Measurements from ENCODE around the gene MBD3L2B. TPM values are rescaled to one million over a fixed set of nuclear protein-coding genes. Genes with fewer than 3 reads are reported as not detected.

MBD3L2B gene
- total RNA-seq, 1 donor from 2014 or later: not detected

GRCh38 chr19:7006135-7006704 is 15.0 kb downstream of the MBD3L2B start:
- no peak for TF ChIP-seq CTCF (conservative IDR thresholded peaks at IDR 0.05)
- H3K9me3 Mint-ChIP-seq: peaks cover 10% of the 10 kb centered on the region
- H3K4me1 Mint-ChIP-seq (ENCODE audit: unreplicated experiment): no peaks in the 10 kb centered on the region
- H3K27me3 Mint-ChIP-seq: no peaks in the 10 kb centered on the region
- DNase-seq (ENCODE audit: extremely low spot score, unreplicated experiment): no peak
- H3K4me3 Mint-ChIP-seq: no peak overlapping the region
- no peaks in the 10 kb centered on the region for H3K36me3 Mint-ChIP-seq
- no peak overlapping the region for H3K27ac Mint-ChIP-seq

GRCh38 chr19:7004313-7004931 is 16.8 kb downstream of the MBD3L2B start:
- Mint-ChIP-seq H3K9me3 (peaks cover 7% of the 10 kb centered on the region), H3K4me1 (ENCODE audit: unreplicated experiment) (no peaks in the 10 kb centered on the region), H3K4me3 (no peak overlapping the region), H3K36me3 (no peaks in the 10 kb centered on the region), H3K27me3 (no peaks in the 10 kb centered on the region), H3K27ac (no peak overlapping the region)
- TF ChIP-seq CTCF (conservative IDR thresholded peaks at IDR 0.05): peak; percentile 87
- DNase-seq (ENCODE audit: extremely low spot score, unreplicated experiment): no peak

- DNase-seq (ENCODE audit: extremely low spot score, unreplicated experiment): no peak
- no peaks in the 10 kb centered on the region for H3K36me3 Mint-ChIP-seq
- H3K9me3 Mint-ChIP-seq: peaks cover 10% of the 10 kb centered on the region
- no peak for TF ChIP-seq CTCF (conservative IDR thresholded peaks at IDR 0.05)
- no peaks in the 10 kb centered on the region for H3K4me1 Mint-ChIP-seq (ENCODE audit: unreplicated experiment)
- no peak overlapping the region for H3K27ac Mint-ChIP-seq
- H3K4me3 Mint-ChIP-seq: no peak overlapping the region
- no peaks in the 10 kb centered on the region for H3K27me3 Mint-ChIP-seq
Observed at GRCh38 chr19:7000816-7001215, 20.4 kb downstream of the MBD3L2B start.

- Mint-ChIP-seq H3K4me1 (ENCODE audit: unreplicated experiment) (no peaks in the 10 kb centered on the region), H3K36me3 (no peaks in the 10 kb centered on the region), H3K4me3 (no peak overlapping the region), H3K9me3 (peaks cover 12% of the 10 kb centered on the region), H3K27me3 (no peaks in the 10 kb centered on the region), H3K27ac (no peak overlapping the region)
- no peak for TF ChIP-seq CTCF (conservative IDR thresholded peaks at IDR 0.05)
- no peak for DNase-seq (ENCODE audit: extremely low spot score, unreplicated experiment)
Observed at GRCh38 chr19:7000333-7000732, 20.9 kb downstream of the MBD3L2B start.

GRCh38 chr19:6999933-7000332 is 21.3 kb downstream of the MBD3L2B start:
- no peaks in the 10 kb centered on the region for H3K27me3 Mint-ChIP-seq
- H3K4me1 Mint-ChIP-seq (ENCODE audit: unreplicated experiment): no peaks in the 10 kb centered on the region
- H3K9me3 Mint-ChIP-seq: peaks cover 16% of the 10 kb centered on the region

More at GRCh38 chr19:6999933-7000332, 21.3 kb downstream of the MBD3L2B start:
- TF ChIP-seq CTCF (conservative IDR thresholded peaks at IDR 0.05): no peak
- no peak for DNase-seq (ENCODE audit: extremely low spot score, unreplicated experiment)
- Mint-ChIP-seq H3K27ac (no peak overlapping the region), H3K4me3 (no peak overlapping the region), H3K36me3 (peaks cover 2% of the 10 kb centered on the region)
